Neural cell (in vitro differentiated cells): ENCODE measurements around the gene HAAO. TPM values are rescaled to one million over a fixed set of nuclear protein-coding genes. Genes with fewer than 3 reads are reported as not detected.

Experiments
- H2AFZ ChIP-seq: fragments of 200-600, 300-800 bp; sonication (generic), shearing (Covaris generic); 2 replicates; pipeline ENCODE4 v1.6.0; 2014; ENCODE audit warnings: low read depth, mild to moderate bottlenecking, antibody characterized with exemption, low read length, moderate library complexity
- H3F3A ChIP-seq: fragments of 200-600 bp; shearing (Covaris generic); 2 replicates; pipeline ENCODE4 v1.6.1; 2016; ENCODE audit warnings: mild to moderate bottlenecking, moderate library complexity, mixed read lengths, antibody characterized with exemption, low read length; ENCODE audit not compliant: insufficient read depth, poor library complexity, severe bottlenecking
- H3K27ac ChIP-seq: fragments of 200-600, 300-800 bp; sonication (generic), shearing (Covaris generic); 2 replicates; pipeline ENCODE4 v1.5.1; 2014; ENCODE audit warnings: mild to moderate bottlenecking, low read length, moderate library complexity
- H3K27me3 ChIP-seq: fragments of 300-800, 200-600 bp; sonication (generic), shearing (Covaris generic); 2 replicates; pipeline ENCODE4 v1.6.0; 2014; ENCODE audit warnings: mild to moderate bottlenecking, low read depth, low read length, moderate library complexity; ENCODE audit not compliant: insufficient read depth
- H3K36me3 ChIP-seq: fragments of 300-800, 200-600 bp; sonication (generic), shearing (Covaris generic); 2 replicates; pipeline ENCODE4 v1.5.1; 2014; ENCODE audit warnings: mild to moderate bottlenecking, antibody characterized with exemption, low read length, moderate library complexity; ENCODE audit not compliant: insufficient read depth
- H3K4me2 ChIP-seq: fragments of 300-800, 200-600 bp; sonication (generic), shearing (Covaris generic); 2 replicates; pipeline ENCODE4 v1.6.0; 2014; ENCODE audit warnings: mild to moderate bottlenecking, low read length
- H3K4me3 ChIP-seq: fragments of 300-800, 200-600 bp; sonication (generic), shearing (Covaris generic); 2 replicates; pipeline ENCODE4 v1.5.1; 2014; ENCODE audit warnings: mild to moderate bottlenecking, low read length, moderate library complexity
- H3K79me2 ChIP-seq: fragments of 200-600 bp; shearing (Covaris generic); replicated peaks from 2 replicates; pipeline ENCODE4 v1.6.0; 2014; ENCODE audit warnings: mild to moderate bottlenecking, low read length, moderate library complexity; ENCODE audit not compliant: insufficient read depth
- H3K9ac ChIP-seq: fragments of 300-800, 200-600 bp; sonication (generic), shearing (Covaris generic); 2 replicates; pipeline ENCODE4 v1.6.1; 2016; ENCODE audit warnings: mild to moderate bottlenecking, low read length, mixed read lengths
- H3K9me2 ChIP-seq: fragments of 200-600 bp; shearing (Covaris generic); 2 replicates; pipeline ENCODE4 v1.6.1; 2016; ENCODE audit warnings: mild to moderate bottlenecking, low read length, mixed read lengths; ENCODE audit not compliant: insufficient read depth
- H3K9me3 ChIP-seq: fragments of 200-600, 300-800 bp; sonication (generic), shearing (Covaris generic); 2 replicates; pipeline ENCODE4 v1.6.1; 2016; ENCODE audit warnings: mild to moderate bottlenecking, mixed run types, low read length, moderate library complexity, mixed read lengths
- H4K20me1 ChIP-seq: fragments of 200-600 bp; shearing (Covaris generic); 2 replicates; pipeline ENCODE4 v1.6.1; 2016; ENCODE audit warnings: mild to moderate bottlenecking, mixed run types; ENCODE audit not compliant: insufficient read depth
- EP300 ChIP-seq: fragments of 450-650 bp; conservative IDR thresholded peaks from 2 replicates; pipeline ENCODE4 v1.6.1; 2014; ENCODE audit warnings: antibody characterized with exemption, mild to moderate bottlenecking, moderate library complexity; ENCODE audit not compliant: poor library complexity, severe bottlenecking
- EZH2 ChIP-seq: fragments of 200-600, 300-800 bp; shearing (Covaris generic), sonication (generic); IDR thresholded peaks from 2 replicates; pipeline ENCODE4 v1.6.1; 2014; ENCODE audit warnings: antibody characterized with exemption, low read length, borderline replicate concordance, mild to moderate bottlenecking; ENCODE audit not compliant: insufficient read depth, poor library complexity, severe bottlenecking
- MXI1 ChIP-seq: fragments of 450-650 bp; conservative IDR thresholded peaks from 2 replicates; pipeline ENCODE4 v1.6.1; 2014; ENCODE audit warnings: antibody characterized with exemption, mild to moderate bottlenecking; ENCODE audit not compliant: poor library complexity, severe bottlenecking
- POLR2AphosphoS5 ChIP-seq: IDR thresholded peaks from 2 replicates; pipeline ENCODE4 v1.6.1; 2012
- RAD21 ChIP-seq: fragments of 450-650 bp; conservative IDR thresholded peaks from 2 replicates; pipeline ENCODE4 v1.6.1; 2014; ENCODE audit warnings: antibody characterized with exemption, mild to moderate bottlenecking, moderate library complexity
- SMC3 ChIP-seq: fragments of 450-650 bp; conservative IDR thresholded peaks from 2 replicates; pipeline ENCODE4 v1.6.1; 2014; ENCODE audit warnings: antibody characterized with exemption, mild to moderate bottlenecking, moderate library complexity; ENCODE audit not compliant: poor library complexity
- TAF1 ChIP-seq: IDR thresholded peaks from 2 replicates; pipeline ENCODE4 v1.6.1; 2012; ENCODE audit warnings: low read depth
- polyA plus RNA-seq: library from polyadenylated mRNA; depleted of rRNA; stranded (reverse); fragments of >200 nt; gene quantifications from 2 replicates; pipeline ENCODE4 v1.2.3, GENCODE V29; 2014
- TF ChIP-seq, protein P1 (sequence below): fragments of 450-650 bp; IDR thresholded peaks from 2 replicates; pipeline ENCODE4 v1.5.1; 2014; ENCODE audit warnings: antibody characterized with exemption, mild to moderate bottlenecking, moderate library complexity; ENCODE audit not compliant: poor library complexity, severe bottlenecking
- TF ChIP-seq, protein P2 (sequence below): IDR thresholded peaks from 2 replicates; pipeline ENCODE4 v1.6.1; 2012; ENCODE audit warnings: borderline replicate concordance

Gene HAAO
- polyA plus RNA-seq, 1 donor from 2014 or later: not detected

DNA sequence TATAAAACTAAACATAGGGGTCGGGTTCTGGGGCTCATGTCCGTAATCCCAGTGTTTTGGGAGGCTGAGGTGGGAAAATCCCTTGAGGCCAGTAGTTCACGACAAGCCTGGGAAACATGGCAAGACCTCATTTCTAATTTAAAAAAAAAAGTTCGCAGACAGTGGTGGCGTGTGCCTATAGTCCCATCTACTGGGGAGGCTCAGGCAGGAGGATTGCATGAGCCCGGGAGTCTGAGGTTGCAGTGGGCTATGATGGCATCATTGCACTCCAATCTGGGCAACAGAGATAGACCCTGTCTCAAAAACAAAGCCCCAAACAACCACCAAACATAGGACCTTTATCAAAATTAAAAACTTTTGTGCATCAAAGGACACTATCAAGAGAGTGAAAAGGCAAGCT lies 9.8 kb upstream of the HAAO start:
- Histone ChIP-seq H2AFZ (no peak overlapping the region), H3K27ac (no peak overlapping the region), H3K36me3 (no peaks in the 10 kb centered on the region), H3K27me3 (no peaks in the 10 kb centered on the region), H3K4me3 (no peak overlapping the region), H3K9me3 (no peaks in the 10 kb centered on the region), H4K20me1 (no peaks in the 10 kb centered on the region), H3K9ac (no peak overlapping the region), H3K9me2 (no peaks in the 10 kb centered on the region), H3F3A (no peaks in the 10 kb centered on the region), H3K4me2 (no peak overlapping the region), H3K79me2 (no peaks in the 10 kb centered on the region)
- TF ChIP-seq EZH2 (no peak), RAD21 (no peak), SMC3 (no peak), POLR2AphosphoS5 (no peak)
- TF ChIP-seq, protein P1, sequence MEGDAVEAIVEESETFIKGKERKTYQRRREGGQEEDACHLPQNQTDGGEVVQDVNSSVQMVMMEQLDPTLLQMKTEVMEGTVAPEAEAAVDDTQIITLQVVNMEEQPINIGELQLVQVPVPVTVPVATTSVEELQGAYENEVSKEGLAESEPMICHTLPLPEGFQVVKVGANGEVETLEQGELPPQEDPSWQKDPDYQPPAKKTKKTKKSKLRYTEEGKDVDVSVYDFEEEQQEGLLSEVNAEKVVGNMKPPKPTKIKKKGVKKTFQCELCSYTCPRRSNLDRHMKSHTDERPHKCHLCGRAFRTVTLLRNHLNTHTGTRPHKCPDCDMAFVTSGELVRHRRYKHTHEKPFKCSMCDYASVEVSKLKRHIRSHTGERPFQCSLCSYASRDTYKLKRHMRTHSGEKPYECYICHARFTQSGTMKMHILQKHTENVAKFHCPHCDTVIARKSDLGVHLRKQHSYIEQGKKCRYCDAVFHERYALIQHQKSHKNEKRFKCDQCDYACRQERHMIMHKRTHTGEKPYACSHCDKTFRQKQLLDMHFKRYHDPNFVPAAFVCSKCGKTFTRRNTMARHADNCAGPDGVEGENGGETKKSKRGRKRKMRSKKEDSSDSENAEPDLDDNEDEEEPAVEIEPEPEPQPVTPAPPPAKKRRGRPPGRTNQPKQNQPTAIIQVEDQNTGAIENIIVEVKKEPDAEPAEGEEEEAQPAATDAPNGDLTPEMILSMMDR: no peak

DNA sequence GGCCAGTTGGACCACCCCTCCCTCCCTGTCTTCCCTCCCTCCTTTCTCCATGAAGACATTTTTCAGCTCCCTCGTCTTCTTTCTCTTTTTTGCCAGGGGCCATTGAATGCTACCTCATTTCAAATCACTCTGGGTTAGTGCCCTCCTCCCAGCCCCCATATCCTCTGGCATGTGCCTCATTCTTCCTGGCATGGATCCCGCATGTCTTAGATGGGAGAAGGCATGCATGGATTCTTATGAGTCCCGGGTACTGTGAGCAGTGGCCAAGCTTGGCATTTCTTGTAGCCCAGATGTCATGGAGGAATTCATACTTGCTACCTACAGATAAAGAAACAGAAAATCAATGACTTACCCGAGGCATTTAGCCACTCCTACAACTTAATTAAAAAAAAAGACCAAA lies 9.0 kb upstream of the HAAO start:
- no peak overlapping the region for H3K4me3 ChIP-seq
- no peak overlapping the region for H3K9ac ChIP-seq
- H4K20me1 ChIP-seq: no peaks in the 10 kb centered on the region
- no peaks in the 10 kb centered on the region for H3K27me3 ChIP-seq
- H3K27ac ChIP-seq: no peak overlapping the region
- H2AFZ ChIP-seq: no peak overlapping the region
- H3F3A ChIP-seq: no peaks in the 10 kb centered on the region
- no peaks in the 10 kb centered on the region for H3K79me2 ChIP-seq
- H3K4me2 ChIP-seq: no peak overlapping the region
- no peaks in the 10 kb centered on the region for H3K9me2 ChIP-seq
- no peaks in the 10 kb centered on the region for H3K9me3 ChIP-seq
- H3K36me3 ChIP-seq: no peaks in the 10 kb centered on the region
- TF ChIP-seq, protein P2, sequence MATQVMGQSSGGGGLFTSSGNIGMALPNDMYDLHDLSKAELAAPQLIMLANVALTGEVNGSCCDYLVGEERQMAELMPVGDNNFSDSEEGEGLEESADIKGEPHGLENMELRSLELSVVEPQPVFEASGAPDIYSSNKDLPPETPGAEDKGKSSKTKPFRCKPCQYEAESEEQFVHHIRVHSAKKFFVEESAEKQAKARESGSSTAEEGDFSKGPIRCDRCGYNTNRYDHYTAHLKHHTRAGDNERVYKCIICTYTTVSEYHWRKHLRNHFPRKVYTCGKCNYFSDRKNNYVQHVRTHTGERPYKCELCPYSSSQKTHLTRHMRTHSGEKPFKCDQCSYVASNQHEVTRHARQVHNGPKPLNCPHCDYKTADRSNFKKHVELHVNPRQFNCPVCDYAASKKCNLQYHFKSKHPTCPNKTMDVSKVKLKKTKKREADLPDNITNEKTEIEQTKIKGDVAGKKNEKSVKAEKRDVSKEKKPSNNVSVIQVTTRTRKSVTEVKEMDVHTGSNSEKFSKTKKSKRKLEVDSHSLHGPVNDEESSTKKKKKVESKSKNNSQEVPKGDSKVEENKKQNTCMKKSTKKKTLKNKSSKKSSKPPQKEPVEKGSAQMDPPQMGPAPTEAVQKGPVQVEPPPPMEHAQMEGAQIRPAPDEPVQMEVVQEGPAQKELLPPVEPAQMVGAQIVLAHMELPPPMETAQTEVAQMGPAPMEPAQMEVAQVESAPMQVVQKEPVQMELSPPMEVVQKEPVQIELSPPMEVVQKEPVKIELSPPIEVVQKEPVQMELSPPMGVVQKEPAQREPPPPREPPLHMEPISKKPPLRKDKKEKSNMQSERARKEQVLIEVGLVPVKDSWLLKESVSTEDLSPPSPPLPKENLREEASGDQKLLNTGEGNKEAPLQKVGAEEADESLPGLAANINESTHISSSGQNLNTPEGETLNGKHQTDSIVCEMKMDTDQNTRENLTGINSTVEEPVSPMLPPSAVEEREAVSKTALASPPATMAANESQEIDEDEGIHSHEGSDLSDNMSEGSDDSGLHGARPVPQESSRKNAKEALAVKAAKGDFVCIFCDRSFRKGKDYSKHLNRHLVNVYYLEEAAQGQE: no peak
- TF ChIP-seq MXI1: no peak
- TF ChIP-seq, protein P1: no peak
- TF ChIP-seq POLR2AphosphoS5: no peak
- TF ChIP-seq TAF1: no peak
- no peak for TF ChIP-seq EZH2
- no peak for TF ChIP-seq RAD21
- TF ChIP-seq EP300: no peak
- no peak for TF ChIP-seq SMC3
